HG02938 (cell line): ENCODE data around the gene PASK.

Experiments
- ATAC-seq: cut with Tn5 transposase; IDR thresholded peaks from one replicate; pipeline ENCODE4 v1.9.1; 2021; ENCODE audit warnings: mild to moderate bottlenecking, moderate library complexity; ENCODE audit not compliant: unreplicated experiment

Gene PASK

DNA sequence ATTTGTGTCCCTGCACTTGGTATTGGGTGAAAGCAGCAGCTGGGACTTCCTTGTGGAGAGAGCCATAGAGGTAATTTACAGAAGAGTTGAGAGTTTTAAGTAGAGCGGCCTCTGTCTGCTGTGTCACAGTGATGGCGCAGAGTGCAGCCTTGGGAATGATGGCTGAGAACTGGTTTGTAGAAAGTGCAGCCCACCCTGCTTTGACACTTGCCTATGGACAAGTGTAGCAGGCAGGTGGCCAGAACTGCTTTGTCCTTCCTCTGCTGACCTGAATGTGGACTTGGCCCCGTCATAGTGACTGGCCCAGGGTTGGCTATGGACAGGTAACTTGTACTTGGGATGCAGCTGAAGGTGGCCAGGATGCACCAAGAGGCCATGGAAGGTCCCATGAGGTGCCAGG, 32.9 kb upstream of the PASK start:
- ATAC-seq: no peak

- no peak for ATAC-seq
Measured at GRCh38 chr2:241180495-241180894, 31.2 kb upstream of the PASK start.

- ATAC-seq: no peak
Measured at GRCh38 chr2:241179899-241180298, 30.6 kb upstream of the PASK start.

GRCh38 chr2:241178961-241179360, 29.7 kb upstream of the PASK start:
- ATAC-seq: no peak

- ATAC-seq: no peak
Measured at GRCh38 chr2:241177526-241178334, 28.5 kb upstream of the PASK start.

GRCh38 chr2:241173557-241173956, 24.3 kb upstream of the PASK start:
- no peak for ATAC-seq

DNA sequence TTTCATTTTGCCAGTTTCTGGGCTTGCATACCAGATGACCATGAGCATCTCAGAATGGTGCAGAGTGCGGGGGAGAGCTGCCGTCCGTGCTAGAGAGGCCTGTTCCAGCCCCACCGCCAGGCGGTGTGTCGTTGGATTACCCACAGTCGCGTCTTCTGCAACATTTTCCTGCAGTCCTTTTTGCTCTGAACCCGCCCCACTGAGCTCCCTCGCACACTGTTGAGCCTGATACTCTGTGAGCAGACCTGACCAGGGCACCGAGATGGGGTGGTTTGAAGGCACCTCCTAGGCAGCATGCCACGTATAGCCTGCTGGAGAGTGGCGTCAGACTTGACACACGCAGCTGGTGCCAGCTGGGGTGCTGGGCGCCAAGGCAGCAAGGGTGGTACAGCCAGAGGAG, 19.1 kb upstream of the PASK start:
- ATAC-seq: no peak

GRCh38 chr2:241163601-241164118, 14.4 kb upstream of the PASK start:
- ATAC-seq: no peak

DNA sequence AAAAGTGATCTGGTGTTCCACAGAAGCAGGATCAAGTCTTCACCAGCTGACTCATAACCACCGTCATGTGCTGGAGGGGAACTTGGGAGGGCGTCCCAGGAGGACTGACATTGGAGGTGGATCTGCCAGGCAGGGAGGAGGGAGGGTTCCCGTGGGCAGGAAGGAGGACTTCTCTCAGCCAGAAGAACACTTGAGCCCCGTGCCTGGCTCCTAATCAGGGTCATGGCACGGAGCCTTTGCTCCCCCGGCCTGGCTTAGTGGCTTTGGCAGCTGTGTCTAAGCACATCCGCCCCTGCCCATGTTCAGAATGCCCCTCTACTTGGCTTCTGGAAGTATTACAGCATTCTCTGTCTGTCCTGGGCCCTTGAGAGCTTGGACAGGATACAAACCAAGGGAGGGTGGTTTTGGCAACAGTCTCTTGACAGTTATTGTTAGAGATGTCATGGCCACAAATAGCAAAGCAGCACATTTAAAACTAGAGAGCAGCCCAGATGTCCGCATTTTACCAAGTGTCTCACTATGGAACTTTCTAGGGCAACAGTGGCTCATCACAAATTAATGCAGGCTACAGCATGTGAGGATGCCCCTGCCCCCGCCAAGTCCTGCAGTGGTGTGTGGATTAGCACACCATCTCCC, 12.5 kb upstream of the PASK start:
- ATAC-seq: no peak

GRCh38 chr2:241160318-241160717, 11.0 kb upstream of the PASK start:
- no peak for ATAC-seq

GRCh38 chr2:241159116-241159515, 9.8 kb upstream of the PASK start:
- ATAC-seq: no peak

GRCh38 chr2:241158546-241158900, 9.3 kb upstream of the PASK start:
- no peak for ATAC-seq

DNA sequence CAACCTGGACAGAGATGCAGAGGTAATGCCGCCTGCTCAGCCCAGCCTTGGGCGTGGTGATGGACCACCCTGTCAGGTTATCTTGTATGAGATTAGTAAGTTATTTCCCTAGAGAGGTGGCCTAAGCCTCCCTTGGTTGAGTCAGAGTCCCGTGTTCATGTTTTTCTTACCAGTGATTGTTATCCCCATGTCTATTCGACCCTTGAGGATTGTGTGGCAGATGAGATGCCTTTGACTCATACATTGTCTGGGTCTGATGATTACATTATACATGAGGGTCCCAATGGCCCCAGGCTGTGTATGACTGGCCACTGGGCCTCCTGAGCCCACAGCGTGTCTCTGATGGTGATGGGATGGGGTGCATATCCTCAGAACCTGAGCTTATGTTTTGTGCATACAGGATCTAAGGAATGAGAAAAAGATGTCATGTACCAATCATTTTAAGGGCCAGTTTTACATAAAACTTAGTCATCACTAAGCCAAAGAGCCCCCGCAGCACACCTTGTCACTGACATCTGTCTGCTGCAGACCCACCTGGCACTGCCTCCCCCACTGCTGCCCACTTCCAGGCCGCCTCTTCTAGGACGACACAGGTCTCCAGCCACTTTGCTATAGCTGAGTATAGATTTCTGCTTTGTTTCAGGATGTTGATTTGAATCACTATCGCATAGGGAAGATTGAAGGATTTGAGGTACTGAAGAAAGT, 8.7 kb upstream of the PASK start:
- no peak for ATAC-seq

DNA sequence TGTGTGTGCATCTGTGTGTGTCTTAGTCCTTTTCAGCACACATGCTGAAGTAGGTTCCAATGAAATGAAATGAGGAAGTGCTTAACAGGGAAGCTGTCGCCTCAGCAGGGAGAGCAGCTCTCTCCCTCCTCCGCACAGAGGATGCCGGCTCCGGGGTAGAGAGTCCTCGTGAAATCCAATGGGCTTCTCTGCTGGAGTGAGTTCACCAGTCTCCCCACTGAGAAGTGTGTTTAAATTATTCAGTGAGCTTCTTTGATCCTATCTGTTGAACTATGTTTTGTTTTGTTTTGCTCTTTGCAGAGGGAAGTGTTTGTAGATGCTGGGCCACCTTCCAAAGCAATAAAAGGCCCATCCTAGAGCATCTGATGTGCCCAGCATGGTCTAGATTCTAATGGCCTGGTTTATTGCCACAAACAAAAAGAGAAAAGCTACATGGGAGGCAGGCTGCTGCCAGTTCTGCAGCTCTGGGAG, 7.7 kb upstream of the PASK start:
- ATAC-seq: no peak

DNA sequence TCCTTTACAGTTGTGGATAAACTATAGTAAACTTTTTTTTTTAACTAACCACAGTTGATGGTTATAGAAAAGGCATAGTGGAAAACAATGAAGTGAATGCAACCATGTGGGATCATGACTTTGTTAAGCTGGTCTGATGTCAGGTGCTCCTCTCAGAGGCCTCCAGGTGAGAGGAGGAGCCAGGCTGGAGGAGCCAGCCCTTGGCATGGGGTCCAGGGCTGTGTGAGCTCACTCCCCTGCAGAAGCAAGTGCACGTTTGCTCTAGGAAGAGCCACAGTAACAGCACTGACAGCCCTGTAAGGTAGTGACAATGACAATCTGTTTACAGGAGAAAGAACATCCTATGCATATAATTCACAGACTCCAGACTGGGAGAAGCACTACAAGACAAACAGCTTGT, 6.7 kb upstream of the PASK start:
- ATAC-seq: no peak

DNA sequence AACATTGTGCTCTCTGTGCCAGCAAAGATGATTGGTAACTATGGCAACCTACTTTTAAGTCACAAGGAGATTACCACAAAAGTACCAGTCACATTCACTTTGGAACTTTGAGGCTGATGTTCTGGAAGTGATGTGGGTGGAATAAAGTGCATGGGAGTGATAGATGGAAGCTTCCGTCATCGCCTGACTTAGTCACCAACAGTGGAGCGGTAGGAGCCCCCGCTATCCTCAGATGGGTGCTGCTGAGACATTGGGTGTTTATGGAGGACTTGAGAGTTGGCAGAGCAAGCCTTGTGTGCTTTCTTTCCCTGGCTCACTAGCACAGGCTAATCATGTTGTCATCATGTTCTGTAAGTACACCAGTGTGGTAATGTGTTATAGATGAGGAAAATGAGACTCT, 5.6 kb upstream of the PASK start:
- no peak for ATAC-seq

DNA sequence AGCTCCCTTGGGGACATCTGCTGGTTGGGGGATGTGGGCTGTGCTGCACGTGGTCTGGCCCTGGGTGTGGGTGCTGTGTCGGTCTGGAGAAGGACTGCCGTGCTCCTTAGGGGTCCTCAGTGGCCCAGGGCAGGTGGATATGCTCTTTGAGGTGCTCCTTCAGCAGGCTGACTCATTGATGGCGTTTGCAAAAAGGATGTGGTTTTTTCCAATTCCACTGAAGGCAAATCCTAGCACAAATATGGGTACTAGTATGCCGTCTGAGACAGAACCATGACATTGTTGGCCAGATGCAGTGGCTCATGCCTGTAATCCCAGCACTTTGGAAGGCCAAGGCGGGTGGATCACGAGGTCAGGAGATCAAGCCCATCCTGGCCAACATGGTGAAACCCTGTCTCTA, 4.3 kb upstream of the PASK start:
- no peak for ATAC-seq

GRCh38 chr2:241151934-241152660, 2.8 kb upstream of the PASK start:
- ATAC-seq: no peak

GRCh38 chr2:241150660-241151530, 1.6 kb upstream of the PASK start:
- ATAC-seq: no peak
